Measurements from ENCODE around the gene METTL23. TPM values are rescaled to one million over a fixed set of nuclear protein-coding genes. Genes with fewer than 3 reads are reported as not detected.

METTL23 gene
- total and polyA plus RNA-seq, 2 experiments from 2014 or later = 47.6 to 77.9 TPM

DNA sequence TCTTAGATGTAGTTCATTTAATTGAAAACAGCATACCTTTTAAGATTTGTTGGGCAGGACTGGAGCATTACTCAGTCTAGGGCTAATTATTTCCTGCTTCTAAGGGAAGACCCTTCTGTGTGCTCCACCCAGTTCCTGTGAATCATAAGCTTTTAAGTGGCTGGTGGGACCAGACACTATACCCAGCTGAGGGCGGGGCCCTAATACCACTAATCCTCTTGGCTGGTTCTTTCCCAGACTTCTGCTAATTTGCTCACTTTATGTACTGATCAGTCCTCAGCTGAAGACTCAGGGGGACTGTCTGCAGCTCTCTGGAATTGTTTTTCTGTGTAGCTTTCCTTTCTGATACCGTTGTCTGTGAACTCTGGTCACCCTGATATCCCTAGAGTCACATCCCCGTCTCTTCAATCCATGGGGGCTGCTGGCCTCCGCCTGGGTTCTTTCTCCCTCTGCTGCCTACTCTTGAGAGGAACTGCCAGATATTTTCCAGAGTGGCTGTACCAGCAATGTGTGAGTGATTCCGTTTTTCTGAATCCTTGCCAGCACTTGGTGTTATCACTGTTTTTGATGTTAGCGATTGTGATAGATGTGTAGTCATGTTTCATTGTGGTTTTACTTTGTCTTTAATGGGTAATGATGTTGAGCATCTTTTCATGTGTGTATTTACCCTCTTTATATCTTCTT is 46.3 kb downstream of the METTL23 start:
- peaks cover 33% of the 10 kb centered on the region for H3K36me3 ChIP-seq

DNA sequence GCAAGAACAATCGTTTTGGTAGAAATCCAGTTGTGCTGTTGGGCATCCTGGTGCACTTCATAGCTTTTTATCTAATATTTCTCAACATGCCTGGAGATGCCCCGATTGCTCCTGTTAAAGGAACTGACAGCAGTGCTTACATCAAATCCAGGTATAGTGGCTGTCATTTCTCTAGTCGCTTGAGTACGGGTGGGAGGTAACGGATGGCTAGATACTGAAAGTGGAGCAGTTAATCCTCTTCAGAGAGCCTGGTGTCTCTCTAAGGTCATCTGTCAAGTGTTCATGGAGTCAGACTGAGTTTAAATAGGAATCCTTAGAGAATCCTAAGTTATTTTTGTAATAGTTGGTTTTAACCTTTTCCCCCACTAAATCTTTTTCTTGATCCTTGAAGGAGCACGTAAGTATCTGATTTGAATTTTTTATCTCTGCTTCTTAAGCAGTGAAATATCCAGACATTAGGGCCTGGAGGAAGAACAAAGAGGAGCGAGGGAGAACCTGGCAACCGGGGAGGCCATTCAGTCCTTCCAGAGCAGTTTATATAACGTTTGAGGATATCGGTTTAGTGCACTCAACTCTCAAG is 48.5 kb downstream of the METTL23 start:
- peak overlapping the region; percentile 81 for H3K27ac ChIP-seq
- H3K4me3 ChIP-seq = no peak overlapping the region
- H3K4me1 ChIP-seq (ENCODE audit: low read depth) = peaks cover 26% of the 10 kb centered on the region
- peaks cover 36% of the 10 kb centered on the region for H3K36me3 ChIP-seq
- no peak for DNase-seq (ENCODE audit: low read depth in 1 of 2, low spot score in 1 of 2)
- no peak for TF ChIP-seq CTCF (IDR thresholded peaks at IDR 0.05; ENCODE audit: low read depth, low read length)
- no peaks in the 10 kb centered on the region for H3K27me3 ChIP-seq
- H3K9me3 ChIP-seq (ENCODE audit: low read depth) = no peaks in the 10 kb centered on the region

More for the DNA sequence above, 46.3 kb downstream of the METTL23 start:
- Histone ChIP-seq H3K4me1 (ENCODE audit: low read depth) (peaks cover 28% of the 10 kb centered on the region), H3K9me3 (ENCODE audit: low read depth) (no peaks in the 10 kb centered on the region), H3K4me3 (no peak overlapping the region), H3K27ac (peak overlapping the region; percentile 77), H3K27me3 (no peaks in the 10 kb centered on the region)
- no peak for TF ChIP-seq CTCF (IDR thresholded peaks at IDR 0.05; ENCODE audit: low read depth, low read length)
- DNase-seq (ENCODE audit: low read depth in 1 of 2, low spot score in 1 of 2) = peak; percentile 51 to 68

- no peaks in the 10 kb centered on the region for H3K9me3 ChIP-seq (ENCODE audit: low read depth)
- H3K4me3 ChIP-seq = no peak overlapping the region
- no peaks in the 10 kb centered on the region for H3K27me3 ChIP-seq
- peak in 1 of 2 donors; percentile 46 for DNase-seq (ENCODE audit: low read depth in 1 of 2, low spot score in 1 of 2)
- peaks cover 5% of the 10 kb centered on the region for H3K4me1 ChIP-seq (ENCODE audit: low read depth)
- no peak for TF ChIP-seq CTCF (IDR thresholded peaks at IDR 0.05; ENCODE audit: low read depth, low read length)
- H3K36me3 ChIP-seq = peaks cover 17% of the 10 kb centered on the region
- H3K27ac ChIP-seq = peak overlapping the region; percentile 62
These were observed 54.7 kb downstream of the METTL23 start for GRCh38 chr17:76781056-76781982.

DNA sequence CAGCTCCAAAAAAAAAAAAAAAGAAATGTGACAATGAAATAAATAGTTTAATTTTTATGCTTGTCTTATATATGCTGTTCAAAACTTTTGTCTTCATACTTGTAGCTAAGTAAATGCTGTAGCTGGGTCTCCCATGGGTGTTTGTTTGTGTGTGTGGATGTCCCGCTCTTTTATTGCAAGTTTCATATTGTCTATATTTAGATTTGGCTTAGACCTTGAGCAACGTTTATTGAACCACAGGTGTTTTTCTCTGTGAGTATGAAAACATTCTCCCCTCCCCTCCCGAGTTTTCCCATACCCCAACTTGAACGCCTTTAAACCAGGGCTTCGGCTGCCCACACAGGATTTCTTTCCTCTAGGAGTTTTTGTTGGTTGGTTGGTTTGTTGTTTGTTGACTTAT is 56.5 kb downstream of the METTL23 start:
- H3K4me1 ChIP-seq (ENCODE audit: low read depth) = peaks cover 5% of the 10 kb centered on the region
- no peak overlapping the region for H3K4me3 ChIP-seq
- H3K27me3 ChIP-seq = no peaks in the 10 kb centered on the region
- TF ChIP-seq CTCF (IDR thresholded peaks at IDR 0.05; ENCODE audit: low read depth, low read length) = no peak
- H3K36me3 ChIP-seq = peaks cover 12% of the 10 kb centered on the region
- no peak for DNase-seq (ENCODE audit: low read depth in 1 of 2, low spot score in 1 of 2)
- H3K27ac ChIP-seq = no peak overlapping the region
- H3K9me3 ChIP-seq (ENCODE audit: low read depth) = no peaks in the 10 kb centered on the region

Other genes starting within 250 kb of the METTL23 start
- 6.8 and 18.7 TPM in 2 replicates for gene RHBDF2, start 225.4 kb upstream of the METTL23 start, total RNA-seq
- 8.7 and 9.5 TPM in 2 replicates for gene RHBDF2, start 225.4 kb upstream of the METTL23 start, polyA plus RNA-seq
- 7.4 and 10.3 TPM in 2 replicates for gene CYGB, start 189.1 kb upstream of the METTL23 start, total RNA-seq
- gene CYGB, start 189.1 kb upstream of the METTL23 start, polyA plus RNA-seq = 3.5 and 11.9 TPM in 2 replicates
- 7.3 and 7.7 TPM in 2 replicates for gene PRCD, start 186.8 kb upstream of the METTL23 start, total RNA-seq
- gene PRCD, start 186.8 kb upstream of the METTL23 start, polyA plus RNA-seq = 13.3 and 14.4 TPM in 2 replicates
- 0.11 and 1.0 TPM in 2 replicates for gene ST6GALNAC2, start 141.0 kb upstream of the METTL23 start, total RNA-seq
- 0.27 and 0.88 TPM in 2 replicates for gene ST6GALNAC2, start 141.0 kb upstream of the METTL23 start, polyA plus RNA-seq
- 0.99 TPM in 1 of 2 replicates, not detected in the other for gene ST6GALNAC1, start 83.1 kb upstream of the METTL23 start, total RNA-seq
- not detected in 2 replicates for gene ST6GALNAC1, start 83.1 kb upstream of the METTL23 start, polyA plus RNA-seq
- 101 and 123 TPM in 2 replicates for gene MXRA7, start 15.9 kb upstream of the METTL23 start, total RNA-seq
- gene MXRA7, start 15.9 kb upstream of the METTL23 start, polyA plus RNA-seq = 164 and 178 TPM in 2 replicates
- 23.5 and 25.1 TPM in 2 replicates for gene JMJD6, start 233 bp upstream of the METTL23 start, total RNA-seq
- 25.3 and 33.6 TPM in 2 replicates for gene JMJD6, start 233 bp upstream of the METTL23 start, polyA plus RNA-seq
- gene SRSF2, start 10.5 kb downstream of the METTL23 start, total RNA-seq = 398 and 520 TPM in 2 replicates
- gene SRSF2, start 10.5 kb downstream of the METTL23 start, polyA plus RNA-seq = 217 and 265 TPM in 2 replicates
- 45.8 and 69.2 TPM in 2 replicates for gene MFSD11, start 11.3 kb downstream of the METTL23 start, total RNA-seq
- gene MFSD11, start 11.3 kb downstream of the METTL23 start, polyA plus RNA-seq = 55.6 and 68.1 TPM in 2 replicates
- gene MGAT5B, start 141.6 kb downstream of the METTL23 start, total RNA-seq = 0.48 and 0.81 TPM in 2 replicates
- 0.86 and 0.94 TPM in 2 replicates for gene MGAT5B, start 141.6 kb downstream of the METTL23 start, polyA plus RNA-seq